Retinal pigment epithelial cell (primary cell): Measurements from ENCODE around the gene PRPF31.
A peak's percentile ranks its signal among the peaks of the same experiment; 100 is the strongest.

Source experiments
- DNase-seq: peaks from one replicate; pipeline ENCODE4 v3.0.0-alpha.2; 2010; ENCODE audit warnings: low read depth
- H3K4me3 ChIP-seq: 2 replicates; pipeline ENCODE4 v1.5.1; 2011; ENCODE audit warnings: mild to moderate bottlenecking, low read length, control low read depth, moderate library complexity
- TF ChIP-seq, protein P1 (sequence below): conservative IDR thresholded peaks from 2 replicates; pipeline ENCODE4 v1.5.1; 2011; ENCODE audit warnings: low read depth, low read length, control low read depth, inconsistent platforms

PRPF31 gene

DNA sequence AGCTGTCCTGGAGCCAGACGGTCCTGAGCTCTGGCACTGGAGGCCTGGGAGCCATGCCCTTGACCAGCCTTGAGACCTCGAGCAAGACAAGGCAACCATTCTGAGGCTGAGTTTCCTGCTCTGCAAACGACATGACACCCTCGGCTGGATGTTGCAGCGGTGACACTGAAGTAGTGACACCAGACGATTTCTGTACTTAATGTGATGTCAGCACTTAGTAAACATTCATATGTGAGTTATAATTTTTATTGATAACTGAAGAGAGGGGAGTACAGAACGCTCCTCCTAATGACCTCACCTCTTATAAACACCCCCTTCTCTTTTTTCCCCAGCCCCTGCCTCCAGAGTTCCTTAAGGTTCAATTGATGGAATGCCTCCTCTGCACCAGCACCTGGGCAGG is 7.1 kb upstream of the PRPF31 start:
- DNase-seq: no peak
- TF ChIP-seq, protein P1, sequence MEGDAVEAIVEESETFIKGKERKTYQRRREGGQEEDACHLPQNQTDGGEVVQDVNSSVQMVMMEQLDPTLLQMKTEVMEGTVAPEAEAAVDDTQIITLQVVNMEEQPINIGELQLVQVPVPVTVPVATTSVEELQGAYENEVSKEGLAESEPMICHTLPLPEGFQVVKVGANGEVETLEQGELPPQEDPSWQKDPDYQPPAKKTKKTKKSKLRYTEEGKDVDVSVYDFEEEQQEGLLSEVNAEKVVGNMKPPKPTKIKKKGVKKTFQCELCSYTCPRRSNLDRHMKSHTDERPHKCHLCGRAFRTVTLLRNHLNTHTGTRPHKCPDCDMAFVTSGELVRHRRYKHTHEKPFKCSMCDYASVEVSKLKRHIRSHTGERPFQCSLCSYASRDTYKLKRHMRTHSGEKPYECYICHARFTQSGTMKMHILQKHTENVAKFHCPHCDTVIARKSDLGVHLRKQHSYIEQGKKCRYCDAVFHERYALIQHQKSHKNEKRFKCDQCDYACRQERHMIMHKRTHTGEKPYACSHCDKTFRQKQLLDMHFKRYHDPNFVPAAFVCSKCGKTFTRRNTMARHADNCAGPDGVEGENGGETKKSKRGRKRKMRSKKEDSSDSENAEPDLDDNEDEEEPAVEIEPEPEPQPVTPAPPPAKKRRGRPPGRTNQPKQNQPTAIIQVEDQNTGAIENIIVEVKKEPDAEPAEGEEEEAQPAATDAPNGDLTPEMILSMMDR: no peak
- H3K4me3 ChIP-seq: no peak overlapping the region

DNA sequence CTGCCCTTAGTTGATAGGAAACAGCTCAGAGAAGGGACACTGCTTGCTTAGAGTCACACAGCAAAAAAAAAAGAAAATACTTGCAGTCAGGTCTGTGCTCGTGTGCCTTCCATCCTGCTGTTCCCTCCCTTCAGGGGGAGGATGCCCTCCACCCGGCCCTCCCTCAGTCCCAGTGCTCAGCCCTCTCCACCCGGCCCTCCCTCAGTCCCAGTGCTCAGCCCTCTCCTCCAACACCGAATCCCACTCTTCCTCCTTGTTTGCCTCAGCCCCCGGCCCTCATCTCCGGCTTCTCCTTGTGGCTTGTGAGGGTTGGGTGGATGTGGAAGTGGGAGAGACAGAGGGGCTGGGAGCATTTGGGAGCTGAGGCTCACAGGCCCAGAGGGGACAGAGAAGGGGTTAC is 5.9 kb upstream of the PRPF31 start:
- H3K4me3 ChIP-seq: no peak overlapping the region
- DNase-seq: no peak
- TF ChIP-seq, protein P1: no peak

- TF ChIP-seq, protein P1: no peak
- H3K4me3 ChIP-seq: peak overlapping the region; percentile 99
- DNase-seq: no peak
Measured at GRCh38 chr19:54114340-54115108, 1.0 kb upstream of the PRPF31 start.

- no peak overlapping the region for H3K4me3 ChIP-seq
- no peak for DNase-seq
- TF ChIP-seq, protein P1: no peak
Measured at GRCh38 chr19:54121259-54121658, 5.7 kb downstream of the PRPF31 start.

DNA sequence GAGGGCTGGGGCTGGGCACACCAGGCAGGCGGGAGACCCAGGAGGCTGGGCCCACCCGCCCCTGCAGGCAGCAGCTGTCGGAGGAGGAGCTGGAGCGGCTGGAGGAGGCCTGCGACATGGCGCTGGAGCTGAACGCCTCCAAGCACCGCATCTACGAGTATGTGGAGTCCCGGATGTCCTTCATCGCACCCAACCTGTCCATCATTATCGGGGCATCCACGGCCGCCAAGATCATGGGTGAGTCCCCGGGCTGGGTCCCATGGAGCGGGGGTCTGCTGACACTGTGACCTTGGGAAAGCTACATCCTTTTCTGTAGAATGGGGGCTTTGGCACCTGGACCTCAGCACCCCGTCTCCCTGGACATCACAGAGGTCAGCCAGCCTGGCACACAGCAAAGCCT is 8.1 kb downstream of the PRPF31 start:
- no peak overlapping the region for H3K4me3 ChIP-seq
- no peak for DNase-seq
- TF ChIP-seq, protein P1: no peak

DNA sequence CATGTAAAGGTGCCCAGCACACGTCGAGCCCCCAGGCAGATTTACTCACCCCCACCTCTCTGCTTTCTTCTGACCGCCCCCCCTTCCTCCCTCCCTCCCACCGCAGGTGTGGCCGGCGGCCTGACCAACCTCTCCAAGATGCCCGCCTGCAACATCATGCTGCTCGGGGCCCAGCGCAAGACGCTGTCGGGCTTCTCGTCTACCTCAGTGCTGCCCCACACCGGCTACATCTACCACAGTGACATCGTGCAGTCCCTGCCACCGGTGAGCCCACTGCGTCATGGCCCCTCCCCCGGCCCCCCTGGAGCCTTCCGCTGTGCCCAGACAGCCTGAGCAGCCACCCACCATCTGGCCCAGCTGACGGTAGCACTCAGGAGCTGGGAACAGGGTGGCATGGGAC is 8.8 kb downstream of the PRPF31 start:
- TF ChIP-seq, protein P1: no peak
- H3K4me3 ChIP-seq: no peak overlapping the region
- DNase-seq: no peak

DNA sequence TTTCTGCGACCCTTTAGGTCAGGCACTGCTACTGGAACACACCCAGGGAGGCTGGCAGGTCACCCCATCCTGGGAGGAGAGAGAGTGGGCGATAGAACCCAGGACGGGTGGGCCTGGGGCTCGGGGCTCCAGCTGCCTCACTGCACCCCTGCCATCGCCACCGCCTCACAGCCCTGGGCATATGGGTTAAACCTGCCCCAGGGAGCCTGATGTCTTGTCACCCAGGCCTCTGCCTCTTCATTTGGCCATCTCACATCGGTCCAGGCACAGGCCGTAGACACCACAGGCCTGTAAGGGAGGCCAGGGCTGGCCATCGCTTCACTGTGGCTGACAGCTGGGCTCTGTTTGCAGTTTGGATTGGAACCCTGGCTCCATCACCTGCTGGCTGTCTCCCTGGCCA is 10.2 kb downstream of the PRPF31 start:
- TF ChIP-seq, protein P1: no peak
- H3K4me3 ChIP-seq: no peak overlapping the region
- DNase-seq: no peak
